GM18505 (cell line): ENCODE data around the gene CHAMP1.

Experiments used
- ATAC-seq: cut with Tn5 transposase; IDR thresholded peaks from one replicate; pipeline ENCODE4 v1.9.1; 2021; ENCODE audit not compliant: unreplicated experiment
- POLR2A ChIP-seq: IDR thresholded peaks from 4 replicates; pipeline ENCODE4 v1.6.1; 2011; ENCODE audit warnings: borderline replicate concordance; ENCODE audit not compliant: insufficient read depth, insufficient read length; ENCODE audit errors: extremely low read depth

The CHAMP1 gene, protein sequence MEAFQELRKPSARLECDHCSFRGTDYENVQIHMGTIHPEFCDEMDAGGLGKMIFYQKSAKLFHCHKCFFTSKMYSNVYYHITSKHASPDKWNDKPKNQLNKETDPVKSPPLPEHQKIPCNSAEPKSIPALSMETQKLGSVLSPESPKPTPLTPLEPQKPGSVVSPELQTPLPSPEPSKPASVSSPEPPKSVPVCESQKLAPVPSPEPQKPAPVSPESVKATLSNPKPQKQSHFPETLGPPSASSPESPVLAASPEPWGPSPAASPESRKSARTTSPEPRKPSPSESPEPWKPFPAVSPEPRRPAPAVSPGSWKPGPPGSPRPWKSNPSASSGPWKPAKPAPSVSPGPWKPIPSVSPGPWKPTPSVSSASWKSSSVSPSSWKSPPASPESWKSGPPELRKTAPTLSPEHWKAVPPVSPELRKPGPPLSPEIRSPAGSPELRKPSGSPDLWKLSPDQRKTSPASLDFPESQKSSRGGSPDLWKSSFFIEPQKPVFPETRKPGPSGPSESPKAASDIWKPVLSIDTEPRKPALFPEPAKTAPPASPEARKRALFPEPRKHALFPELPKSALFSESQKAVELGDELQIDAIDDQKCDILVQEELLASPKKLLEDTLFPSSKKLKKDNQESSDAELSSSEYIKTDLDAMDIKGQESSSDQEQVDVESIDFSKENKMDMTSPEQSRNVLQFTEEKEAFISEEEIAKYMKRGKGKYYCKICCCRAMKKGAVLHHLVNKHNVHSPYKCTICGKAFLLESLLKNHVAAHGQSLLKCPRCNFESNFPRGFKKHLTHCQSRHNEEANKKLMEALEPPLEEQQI

DNA sequence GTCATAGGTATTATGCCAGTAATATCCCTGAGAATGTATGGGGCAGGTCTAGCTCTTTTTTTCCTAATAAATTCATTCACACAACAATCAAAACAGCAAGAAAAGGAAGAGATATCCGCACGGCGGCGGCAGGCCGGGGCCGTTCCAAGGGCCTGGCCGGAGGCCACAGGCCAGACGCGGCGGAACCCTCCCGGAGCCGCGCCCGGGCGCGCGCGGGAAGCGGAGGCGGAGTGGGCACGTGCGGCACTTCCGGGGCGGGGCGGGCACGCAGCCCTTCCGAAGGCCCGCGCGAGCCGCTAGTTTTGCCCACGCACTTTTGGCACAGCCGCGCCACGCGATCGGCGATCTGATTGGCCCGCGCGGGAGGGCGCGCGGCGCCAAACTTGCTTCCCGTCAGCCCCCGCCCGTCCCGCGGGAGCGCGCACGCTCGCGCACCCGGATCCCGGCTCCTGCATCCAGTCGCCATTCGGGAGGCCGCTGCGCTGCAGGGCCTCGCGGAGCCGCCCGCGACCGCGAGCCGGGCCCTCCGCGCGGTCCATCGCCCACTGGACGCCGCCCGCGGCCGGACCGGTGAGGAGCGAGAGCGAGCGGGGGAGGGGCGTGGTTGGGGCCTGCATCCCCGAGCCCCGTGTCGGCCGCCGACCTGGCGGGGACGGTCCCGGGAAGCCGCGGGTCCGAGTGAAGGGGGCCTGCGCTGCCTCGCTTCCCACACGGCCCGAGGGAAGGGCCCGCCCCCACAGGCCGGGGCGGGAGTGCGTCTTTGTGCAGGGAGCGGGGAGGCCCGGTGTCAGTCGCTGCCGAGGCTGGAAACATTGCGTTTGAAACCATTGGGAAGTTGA lies at the start of gene CHAMP1:
Gene CHAMP1 (plus strand): TSS at position 430 of the 839 bp plus-strand sequence. CDS start 9,340 bp downstream, outside the sequence.
- TF ChIP-seq POLR2A, result peak; percentile 97
- peak; percentile 70 for ATAC-seq

DNA sequence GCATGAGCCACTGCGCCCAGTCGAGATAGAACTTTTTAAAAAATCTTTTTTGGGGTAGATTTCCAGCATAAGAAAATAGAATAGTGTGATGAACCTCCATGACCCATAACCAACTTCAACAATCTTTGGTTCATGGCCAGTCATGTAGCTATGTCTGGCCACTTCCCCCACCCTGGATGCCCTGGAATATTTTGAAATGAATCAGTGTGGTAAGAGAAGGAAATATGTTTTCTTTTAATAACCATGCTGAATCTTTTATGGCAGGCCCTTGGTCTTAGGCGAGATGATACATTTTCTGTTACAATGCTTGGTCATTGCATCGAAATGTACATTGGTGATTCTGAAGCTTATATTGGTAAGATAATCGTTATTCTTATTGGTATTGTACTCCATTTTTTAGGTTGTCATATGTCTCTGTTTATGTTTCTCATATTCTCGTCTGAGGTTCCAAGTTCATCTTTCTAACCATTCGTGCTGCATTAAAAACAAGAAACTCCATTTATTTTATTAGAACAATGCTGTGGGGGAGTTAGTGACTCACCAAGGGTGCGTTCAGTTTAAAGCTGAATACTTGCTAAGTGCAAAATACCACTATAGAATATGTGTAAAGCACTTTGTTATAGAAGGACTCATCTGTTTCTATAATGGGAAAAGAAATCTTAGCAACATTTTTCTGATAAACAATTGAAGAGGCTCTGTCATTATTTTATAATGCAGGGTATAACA lies 49.3 kb upstream of the CHAMP1 start:
- no peak for TF ChIP-seq POLR2A
- no peak for ATAC-seq

DNA sequence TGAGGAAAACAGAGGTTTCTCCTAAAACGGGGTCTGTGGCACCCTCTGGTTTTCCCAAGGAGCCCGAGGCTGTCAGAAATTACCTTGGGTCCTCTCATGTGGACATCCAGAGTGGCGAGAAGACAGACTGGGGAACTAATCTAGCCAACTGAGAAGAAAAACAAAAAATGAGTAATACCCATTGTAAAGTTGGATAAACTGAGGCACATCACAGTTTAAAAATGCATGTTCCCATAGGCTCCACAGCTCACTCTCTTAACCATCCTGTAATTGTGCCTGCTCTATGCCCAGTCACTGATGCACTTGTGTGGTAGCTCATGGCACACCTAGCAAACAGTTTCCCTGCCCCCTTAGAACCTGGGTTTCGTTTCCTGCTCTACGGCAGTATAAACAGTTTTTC lies 48.1 kb upstream of the CHAMP1 start:
- ATAC-seq, result no peak
- no peak for TF ChIP-seq POLR2A

DNA sequence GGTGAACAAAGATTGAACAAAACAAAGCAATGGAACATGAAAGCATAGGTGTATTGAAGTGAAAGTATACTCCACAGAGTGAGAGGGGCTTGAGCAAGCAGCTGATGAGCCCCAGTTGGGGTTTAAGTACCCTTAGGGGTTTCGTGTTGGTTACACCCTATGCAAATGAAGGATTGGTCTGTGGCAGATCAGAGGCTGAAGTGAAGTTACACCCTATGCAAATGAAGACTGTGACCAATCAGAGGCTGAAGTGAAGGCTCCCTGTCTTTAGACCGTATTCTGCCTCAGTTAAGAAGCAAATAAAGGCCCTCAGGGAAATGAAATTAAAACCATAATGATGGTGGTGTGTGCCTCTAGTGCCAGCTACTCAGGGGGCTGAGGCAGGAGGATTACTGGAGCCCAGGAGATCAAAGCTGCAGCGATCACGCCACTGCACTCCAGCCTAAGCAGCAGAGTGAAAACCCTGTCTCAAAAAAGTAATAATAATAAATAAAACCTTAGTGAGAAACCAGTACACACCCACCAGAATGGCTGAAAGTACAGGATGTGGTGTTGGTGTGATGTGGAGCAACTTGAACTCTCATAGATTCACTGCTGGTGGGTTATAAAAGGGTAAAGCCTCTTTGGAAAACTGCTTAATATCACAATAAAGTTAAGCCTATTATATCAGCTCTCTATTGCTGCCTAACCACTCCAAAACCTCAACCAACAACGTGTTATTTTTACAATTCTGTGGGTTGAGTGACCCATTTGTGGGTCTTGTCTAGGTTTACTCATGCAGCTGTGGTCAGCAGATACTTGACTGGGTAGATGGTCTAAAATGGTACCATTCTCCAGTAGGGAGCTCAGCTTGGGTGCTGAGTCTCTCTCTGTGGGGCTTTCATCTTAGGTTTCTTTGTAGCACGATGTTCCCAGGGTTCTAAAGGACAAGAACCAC lies 45.7 kb upstream of the CHAMP1 start:
- no peak for ATAC-seq
- TF ChIP-seq POLR2A, result no peak

DNA sequence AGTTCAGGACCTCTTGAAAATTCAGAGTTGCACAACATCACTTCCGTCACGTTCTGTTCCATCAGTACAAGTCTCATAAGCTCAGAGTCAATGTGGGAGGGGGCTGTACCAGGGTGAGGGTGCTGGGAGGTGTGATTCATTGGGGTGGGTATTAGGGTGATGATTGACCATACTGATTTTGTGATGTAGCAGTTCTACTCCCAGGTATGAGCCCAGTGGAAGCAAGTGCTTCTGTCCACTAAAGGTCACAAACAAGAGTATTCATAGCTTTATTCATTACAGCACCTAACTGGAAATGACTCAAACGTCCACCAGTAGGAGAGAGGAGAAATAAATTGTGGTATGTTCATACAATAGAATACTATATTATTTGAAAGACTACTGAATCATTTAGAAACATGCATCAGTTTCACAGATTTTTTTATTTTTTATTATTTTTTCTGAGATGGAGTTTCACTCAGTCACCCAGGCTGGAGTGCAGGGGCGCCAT lies 45.0 kb upstream of the CHAMP1 start:
- ATAC-seq, result no peak
- TF ChIP-seq POLR2A, result no peak

DNA sequence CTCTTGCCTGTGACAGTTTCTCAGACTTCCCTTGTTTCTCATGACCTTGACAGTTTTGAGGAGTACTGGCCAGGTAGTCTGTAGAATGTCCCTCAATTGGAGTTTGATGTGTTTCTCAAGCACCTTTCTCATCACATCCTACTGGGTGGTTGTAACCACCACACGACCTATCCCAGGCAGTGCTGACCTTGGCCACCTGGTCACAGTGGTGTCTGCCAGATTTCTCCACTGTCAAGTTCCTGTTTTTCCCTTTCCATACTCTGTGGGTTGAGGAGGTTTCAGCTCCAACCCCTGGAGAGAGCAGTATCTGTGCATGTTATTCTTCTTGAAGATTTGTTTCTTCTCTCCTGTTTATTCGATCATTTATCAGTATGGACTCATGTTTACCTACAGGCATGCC lies 41.3 kb upstream of the CHAMP1 start:
- ATAC-seq, result no peak
- no peak for TF ChIP-seq POLR2A

DNA sequence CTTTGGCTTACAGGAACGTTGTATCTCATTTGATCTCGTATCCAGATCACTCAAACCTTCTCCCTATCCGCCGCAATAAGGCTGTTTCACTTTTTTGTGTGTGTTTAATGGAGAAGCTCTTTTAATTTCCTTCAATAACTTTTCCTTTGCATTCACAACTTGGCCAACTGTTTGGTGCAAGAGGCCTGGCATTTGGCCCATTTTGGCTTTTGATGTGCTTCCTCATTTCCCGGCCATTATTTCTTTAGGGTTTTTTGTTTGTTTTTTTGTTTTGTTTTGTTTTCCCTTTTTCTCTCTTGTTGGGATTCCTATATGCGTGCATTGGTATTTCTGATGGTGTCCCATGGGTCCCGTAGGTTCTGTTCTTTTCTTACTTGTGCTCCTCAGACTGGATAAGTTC lies 39.0 kb upstream of the CHAMP1 start:
- no peak for ATAC-seq
- TF ChIP-seq POLR2A, result no peak

DNA sequence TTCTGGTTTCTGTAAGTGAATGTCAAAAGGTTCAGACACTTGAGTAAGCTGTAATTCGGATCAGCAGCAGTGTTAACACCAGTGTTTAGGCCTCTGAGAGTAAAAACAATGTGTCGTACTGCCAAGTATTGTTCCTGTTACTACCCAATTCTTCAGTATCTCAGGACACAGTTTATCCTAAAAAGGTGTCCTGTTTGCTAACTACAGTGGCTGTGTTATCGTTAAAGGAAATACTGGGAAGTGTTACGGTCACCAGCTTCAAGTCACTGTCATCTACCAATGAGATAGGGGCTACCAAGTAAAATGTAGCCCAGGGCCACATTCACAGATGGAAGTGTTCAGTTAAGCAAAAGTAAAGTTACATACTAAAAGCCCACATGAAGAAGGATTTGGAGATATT lies 35.2 kb upstream of the CHAMP1 start:
- TF ChIP-seq POLR2A, result no peak
- ATAC-seq, result no peak

DNA sequence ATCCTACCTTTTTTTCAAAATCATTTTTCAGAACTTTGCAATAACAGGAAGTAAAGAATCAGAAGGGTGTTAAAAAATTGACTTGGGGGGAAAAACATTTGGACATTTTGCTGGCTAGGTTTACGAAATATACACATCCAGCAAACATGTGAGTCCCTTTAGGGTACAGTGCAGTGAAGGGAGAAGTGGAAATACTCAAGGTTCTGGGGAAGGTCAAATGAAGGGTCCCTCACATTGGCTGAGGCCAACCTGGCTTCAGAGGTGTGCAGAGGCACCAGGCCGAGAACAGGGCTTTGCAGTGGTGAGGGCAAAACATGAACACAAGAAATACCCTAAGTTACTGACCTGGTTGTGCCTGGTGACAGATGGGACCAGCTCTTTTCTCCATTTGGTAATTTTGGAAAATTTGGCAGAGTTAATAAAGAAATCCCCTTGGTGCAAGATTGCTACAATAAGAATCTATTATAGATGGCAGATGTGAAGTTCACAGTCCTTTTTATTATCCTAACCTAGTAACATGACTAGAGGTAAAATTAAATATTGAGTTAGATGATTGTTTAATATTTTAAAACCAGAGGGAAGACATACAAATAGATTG lies 34.4 kb upstream of the CHAMP1 start:
- no peak for ATAC-seq
- no peak for TF ChIP-seq POLR2A

DNA sequence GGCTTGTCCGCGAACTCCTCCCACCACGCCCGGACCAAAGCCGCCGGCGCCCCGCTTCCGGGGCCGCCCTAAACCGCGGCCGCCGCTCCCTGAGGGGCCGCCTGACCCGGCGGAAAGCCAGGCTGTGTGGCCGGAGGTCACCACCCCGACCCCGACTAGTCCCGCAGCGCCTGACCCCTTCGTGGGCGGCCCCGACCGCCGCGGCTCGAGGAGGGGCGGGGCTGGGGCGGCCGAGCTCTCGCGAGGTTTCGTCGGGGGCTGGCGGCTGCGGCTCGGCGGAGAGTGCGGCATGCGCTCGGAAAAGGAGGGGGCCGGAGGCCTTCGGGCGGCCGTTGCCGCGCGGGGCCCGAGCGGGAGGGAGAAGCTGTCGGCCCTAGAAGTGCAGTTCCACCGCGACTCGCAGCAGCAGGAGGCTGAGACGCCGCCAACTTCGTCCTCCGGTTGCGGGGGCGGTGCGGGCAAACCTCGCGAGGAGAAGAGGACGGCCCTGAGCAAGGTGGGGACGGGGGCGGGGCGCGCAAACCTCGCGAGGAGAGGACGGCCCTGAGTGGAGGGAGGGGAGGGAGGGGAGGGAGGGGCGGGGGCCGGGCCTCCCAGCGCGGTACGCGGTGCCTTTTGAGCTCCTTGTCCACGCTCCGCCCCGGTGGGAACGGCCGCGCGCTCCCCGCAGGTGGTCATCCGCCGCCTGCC lies 32.8 kb upstream of the CHAMP1 start, which contains the start of gene UPF3A:
Gene UPF3A (plus strand): TSS at position 251 of the 690 bp plus-strand sequence. CDS start 39 bp downstream, at position 290.
- peak; percentile 94 for TF ChIP-seq POLR2A

More for the DNA sequence above, 32.8 kb upstream of the CHAMP1 start, which contains the start of gene UPF3A:
- ATAC-seq, result peak; percentile 68
